GM19035 (cell line): ENCODE data around the gene KIF17.

Experiments
- ATAC-seq: cut with Tn5 transposase; IDR thresholded peaks from one replicate; pipeline ENCODE4 v1.9.1; 2021; ENCODE audit not compliant: unreplicated experiment

The KIF17 gene

DNA sequence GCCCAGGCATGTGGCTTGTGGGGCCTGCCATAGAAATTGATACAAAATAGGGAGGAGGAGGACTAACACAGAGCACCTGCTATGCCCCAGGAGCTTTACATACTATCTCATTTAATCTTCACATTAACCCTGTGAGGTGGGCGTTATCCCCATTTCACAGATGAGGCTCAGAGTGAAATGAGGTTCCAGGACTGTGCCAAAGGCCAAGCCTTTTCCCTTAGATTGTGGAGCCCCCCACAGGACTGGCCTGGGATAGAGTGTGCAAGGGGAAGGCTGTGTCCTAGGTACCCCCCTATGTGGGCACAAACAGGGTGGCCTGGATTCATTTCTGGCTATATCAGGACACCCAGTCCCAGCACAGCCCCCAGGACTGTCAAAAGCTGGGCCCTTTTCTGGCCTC, 54.4 kb downstream of the KIF17 start:
- ATAC-seq: no peak

DNA sequence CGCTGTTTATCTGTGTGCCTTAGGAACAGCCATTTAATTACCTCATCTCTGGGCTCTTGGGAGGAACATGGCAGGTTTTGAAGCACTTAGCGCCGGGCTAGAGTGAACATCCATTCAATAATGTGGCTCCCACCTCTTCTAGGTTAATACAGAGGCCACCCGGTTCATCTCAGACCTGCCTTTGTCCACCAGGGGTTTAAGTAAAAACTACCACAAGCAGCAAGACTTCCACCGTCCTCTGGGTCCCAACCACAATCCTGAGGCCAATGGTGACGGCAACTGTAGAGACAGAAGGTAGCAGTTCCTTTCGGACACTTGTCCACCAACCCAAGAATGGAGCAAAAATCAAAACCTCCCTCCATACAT, 55.7 kb downstream of the KIF17 start:
- no peak for ATAC-seq

DNA sequence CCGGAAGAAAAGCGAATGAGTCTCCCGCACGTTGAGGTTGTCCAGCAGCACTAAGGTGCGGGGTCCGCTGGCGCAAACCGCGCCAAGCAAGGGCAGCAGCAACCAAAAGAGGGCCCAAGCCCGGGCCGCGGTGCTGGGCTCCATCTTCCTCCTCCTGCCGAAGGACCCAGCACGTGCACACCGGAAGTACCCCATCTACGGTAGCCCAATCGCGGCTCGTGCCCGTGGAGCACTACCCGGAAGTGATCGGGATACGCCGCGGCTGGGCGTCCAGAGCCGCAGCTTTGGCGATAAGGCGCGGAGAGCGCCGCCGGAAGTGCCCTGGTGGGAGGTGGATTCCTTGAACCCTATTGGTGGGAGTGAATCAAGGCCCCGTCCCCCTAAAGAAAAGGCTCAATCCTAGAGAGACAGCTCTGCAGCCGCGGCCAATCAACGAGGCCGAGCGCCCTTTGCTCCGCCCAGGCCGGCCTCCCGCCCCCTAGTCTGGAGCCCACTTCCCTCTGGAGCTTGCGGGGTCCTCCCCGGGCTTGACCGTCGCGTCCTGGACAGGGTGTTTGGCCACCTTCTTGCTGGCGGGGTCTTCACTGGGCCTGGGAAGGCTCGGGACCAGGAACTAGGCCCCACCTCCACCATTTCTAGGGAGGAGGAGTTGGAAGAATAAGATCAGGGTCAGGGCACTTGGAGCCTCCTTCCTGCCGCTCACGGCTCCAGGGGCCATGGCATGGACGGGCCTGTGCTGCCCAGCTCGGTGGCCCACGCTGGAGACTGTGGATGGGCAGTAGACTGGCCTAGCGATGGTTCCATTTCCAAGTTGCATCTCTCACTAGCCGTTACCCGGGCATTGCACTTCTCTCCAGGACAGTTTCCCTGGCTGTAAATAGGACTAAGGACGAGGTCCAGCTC, 56.3 kb downstream of the KIF17 start, which contains the start of gene DDOST:
TSS of gene DDOST (minus strand) at position 163 of the 903 bp plus-strand sequence. CDS start at position 144, 19 bp downstream.
- peak; percentile 95 for ATAC-seq

DNA sequence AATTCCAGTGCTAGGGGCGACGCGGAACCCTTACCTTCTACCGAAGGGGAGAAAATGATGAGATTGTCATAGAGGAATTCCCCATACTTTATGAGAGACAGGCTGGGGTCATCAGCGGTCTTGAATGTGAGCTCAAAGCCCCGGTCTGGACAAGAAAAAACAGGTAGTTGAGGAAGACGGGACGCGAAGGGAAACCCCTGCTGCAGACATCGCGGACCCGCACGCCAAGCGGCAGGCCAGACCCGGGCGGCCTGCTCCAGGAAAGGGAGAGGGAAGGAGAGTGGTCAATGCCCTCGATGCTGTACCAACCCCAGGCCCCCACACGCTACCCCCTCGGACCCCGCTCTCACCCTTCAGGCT, 57.0 kb downstream of the KIF17 start:
- peak; percentile 16 for ATAC-seq

DNA sequence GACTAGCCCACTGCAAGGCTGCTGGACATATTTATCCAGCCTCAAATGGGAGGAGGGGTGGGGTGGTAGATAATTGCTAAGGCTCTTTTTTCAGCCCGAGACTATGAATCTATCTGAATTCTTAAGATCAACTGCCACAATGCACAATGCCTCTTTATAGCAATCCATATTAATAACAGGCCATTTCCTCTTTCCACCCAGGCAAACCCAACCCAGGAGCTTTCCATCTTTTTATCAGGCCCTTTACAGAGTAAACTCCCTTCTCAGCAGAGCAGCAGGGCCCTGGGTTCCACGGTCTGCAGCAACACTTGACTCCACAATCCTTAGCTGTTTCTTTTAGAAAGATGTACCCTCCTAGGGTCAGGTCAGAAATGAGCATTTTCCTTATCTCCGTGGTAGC, 57.4 kb downstream of the KIF17 start:
- no peak for ATAC-seq

DNA sequence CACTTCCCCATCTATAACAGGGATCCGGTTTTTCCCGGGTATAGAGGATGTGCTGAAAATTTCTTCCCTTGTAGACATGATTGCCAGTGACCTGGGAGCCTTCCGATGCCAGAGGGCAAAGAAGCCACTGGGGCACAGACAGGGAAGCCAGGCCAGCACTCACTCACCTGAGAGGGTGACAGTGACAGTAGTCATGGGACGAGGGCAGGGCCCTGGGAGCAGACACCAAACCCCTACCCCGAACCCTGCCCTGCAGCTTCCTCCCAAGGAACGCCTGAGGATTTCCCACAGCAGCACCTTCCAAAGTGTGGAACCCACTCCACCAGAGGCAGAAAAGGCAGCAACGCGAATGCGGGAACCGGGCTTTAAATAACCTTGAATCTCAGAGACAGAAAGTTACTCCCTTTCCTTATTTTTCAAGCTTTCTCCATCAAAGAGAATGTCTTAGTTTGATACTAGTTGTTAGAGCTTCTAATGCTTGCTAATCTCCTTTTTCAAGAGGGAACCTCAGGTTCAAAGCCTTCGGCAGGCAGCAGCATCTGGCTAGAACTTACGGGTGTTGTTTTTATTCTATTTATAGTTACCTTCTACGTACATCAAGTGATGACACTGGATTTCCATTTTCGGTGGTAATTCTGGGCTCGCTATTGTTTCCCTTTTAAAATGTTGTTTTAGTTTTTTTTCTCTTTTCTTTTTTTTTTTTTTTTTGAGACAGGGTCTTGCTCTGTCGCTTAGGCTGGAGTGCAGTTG, 59.5 kb downstream of the KIF17 start:
- ATAC-seq: no peak

DNA sequence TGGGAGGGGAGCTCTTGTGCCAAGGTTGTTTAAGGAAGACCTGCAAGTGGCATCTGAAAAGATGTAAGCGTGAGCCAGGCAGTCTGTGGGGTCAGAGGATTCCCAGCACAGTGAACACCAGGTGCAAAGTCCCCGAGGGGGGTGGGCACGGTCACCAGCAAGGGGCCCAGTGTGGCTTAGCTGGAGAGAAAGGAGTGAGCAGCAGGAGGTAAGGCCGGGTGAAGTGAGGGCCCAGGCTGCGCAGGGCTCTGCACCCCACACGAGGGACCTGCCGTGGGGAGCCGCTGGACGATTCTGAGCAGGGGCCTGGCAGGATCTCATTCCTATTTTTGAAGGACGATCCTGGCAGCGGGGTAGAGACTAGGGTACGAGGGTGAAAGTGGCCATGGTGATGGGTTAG, 60.8 kb downstream of the KIF17 start:
- no peak for ATAC-seq

DNA sequence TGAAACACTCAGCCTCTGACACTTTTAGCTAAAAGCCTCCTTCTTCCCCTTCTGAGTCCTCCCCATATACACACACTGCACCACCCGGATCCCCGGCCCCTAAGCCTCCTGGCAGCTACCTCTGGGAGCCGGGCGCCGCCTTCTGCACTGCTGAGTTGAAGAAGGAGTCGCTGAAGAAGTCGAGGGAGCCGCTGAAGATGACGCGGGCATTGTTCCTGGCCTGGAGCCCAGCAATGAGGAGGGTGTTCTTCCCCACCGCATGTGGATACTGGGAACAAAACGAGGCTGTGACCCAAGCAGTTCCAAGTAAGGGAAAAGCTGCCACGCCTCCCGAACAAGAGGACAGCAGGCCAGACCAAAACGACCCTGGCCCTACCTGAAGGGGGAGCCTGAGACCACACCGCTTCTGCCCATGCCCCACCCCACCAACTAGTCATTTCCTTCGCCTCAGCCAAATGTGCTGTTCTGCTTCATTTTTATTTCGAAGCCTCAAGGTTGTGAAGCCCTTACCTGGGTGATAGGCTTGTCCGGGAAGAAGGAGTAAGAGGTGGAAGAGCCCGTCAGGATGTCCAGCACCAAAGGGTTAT, 63.6 kb downstream of the KIF17 start:
- ATAC-seq: no peak

DNA sequence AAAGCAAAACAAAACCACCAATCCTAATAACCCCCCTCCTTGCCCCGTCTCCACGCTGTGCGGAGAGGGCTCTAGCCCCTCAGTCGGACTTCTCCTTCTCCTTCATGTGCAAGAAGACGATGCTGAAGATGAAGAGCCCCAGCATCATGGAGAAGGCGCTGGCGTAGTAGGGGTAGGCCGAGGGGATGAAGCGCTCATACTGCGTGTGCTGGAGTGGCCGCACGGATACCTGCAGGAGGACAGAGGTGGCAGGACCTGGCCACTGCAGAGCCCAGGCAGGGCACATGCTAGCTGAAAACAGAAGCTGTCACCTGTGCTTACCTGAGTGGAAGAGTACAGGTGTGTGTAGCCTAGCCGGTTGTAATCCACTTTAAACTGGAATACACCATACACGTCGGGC, 65.5 kb downstream of the KIF17 start:
- ATAC-seq: no peak

DNA sequence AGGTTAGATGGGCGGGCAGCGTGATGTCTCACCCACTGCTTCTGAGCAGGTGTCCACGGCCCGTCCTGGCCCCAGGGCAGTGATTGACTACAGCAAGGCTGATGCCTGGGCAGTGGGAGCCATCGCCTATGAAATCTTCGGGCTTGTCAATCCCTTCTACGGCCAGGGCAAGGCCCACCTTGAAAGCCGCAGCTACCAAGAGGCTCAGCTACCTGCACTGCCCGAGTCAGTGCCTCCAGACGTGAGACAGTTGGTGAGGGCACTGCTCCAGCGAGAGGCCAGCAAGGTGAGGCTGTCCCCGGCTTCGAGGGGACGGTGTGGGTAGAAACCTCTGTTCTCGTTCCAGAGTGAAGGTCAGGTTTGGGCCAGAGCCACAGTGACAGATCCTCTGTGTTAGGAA, 68.9 kb downstream of the KIF17 start:
- no peak for ATAC-seq

DNA sequence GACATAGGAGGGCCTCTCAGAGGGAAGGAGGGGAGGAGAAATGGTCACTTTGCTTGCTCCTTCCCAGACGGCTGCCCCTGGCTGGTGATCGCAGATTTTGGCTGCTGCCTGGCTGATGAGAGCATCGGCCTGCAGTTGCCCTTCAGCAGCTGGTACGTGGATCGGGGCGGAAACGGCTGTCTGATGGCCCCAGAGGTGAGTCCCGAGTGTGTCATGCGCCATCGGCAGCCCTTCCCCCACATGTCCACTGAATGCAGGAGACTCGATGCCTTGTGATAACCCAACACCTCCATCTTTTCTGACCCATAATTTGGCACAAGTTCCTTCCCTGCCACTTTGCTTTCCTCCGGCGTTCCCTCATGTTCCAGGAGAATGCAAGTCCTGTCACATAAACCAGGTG, 69.4 kb downstream of the KIF17 start:
- ATAC-seq: no peak

DNA sequence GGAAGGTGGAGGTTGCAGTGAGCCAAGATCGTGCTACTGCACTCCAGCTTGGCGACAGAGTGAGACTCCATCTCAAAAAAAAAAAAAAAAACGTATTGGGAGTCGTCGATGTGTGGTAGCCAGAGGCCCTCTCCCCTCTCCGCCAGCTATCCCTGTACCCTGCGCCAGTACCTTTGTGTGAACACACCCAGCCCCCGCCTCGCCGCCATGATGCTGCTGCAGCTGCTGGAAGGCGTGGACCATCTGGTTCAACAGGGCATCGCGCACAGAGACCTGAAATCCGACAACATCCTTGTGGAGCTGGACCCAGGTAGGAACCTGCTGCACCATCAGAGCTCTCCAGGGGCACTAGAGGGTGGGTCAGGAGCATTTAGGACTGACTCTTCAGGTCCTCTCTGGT, 72.4 kb downstream of the KIF17 start:
- ATAC-seq: no peak

DNA sequence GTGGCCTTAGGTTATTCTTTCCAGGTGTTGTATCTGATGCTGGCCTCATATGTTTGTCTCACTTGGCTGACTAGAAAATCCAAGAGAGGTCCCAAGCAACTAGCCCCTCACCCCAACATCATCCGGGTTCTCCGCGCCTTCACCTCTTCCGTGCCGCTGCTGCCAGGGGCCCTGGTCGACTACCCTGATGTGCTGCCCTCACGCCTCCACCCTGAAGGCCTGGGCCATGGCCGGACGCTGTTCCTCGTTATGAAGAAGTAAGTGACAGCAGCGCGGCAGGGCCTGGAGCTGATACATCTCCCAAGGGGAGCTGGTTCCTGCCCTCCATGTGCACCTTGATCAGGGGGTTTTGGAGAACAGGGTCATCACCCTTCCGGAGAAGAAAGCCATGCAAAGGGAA, 73.4 kb downstream of the KIF17 start:
- no peak for ATAC-seq

DNA sequence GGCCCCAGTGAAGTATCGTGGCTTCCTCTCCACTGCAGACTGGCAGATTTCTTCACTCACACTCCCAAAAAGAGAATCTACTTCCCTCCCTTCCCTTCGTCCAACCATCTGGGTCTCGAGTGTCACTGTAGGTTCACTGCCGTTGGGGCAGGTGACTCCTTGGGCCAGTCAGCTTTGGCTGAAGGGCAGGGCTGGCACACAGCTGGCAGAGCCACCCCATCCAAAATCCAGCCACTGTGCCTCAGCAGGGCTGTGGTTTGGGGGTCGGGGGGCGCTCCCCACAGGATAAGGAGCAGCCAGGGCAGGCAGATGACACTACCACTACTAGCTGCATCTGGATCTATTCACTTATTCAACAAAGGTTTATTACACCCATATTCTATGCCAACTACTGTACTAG, 74.7 kb downstream of the KIF17 start:
- ATAC-seq: no peak

DNA sequence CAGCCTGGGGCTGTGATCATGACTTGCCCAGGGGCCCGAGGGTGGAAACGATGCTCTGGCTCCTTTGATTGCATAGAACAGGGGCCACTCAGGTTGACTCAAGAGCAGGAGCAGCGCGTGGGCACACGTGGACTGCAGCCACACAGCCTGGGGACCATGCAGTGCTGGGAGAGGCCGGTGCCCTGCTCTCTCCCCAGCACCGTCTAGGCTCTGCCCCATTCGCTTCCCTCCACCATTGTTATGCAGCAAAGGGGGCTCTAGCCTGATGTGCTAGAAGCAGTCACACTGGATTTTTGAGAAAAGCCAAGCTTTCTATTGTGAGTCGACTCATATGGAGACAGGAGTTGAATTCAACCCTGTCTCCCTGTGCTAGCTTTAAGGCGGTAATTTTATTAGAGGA, 75.8 kb downstream of the KIF17 start:
- ATAC-seq: no peak

DNA sequence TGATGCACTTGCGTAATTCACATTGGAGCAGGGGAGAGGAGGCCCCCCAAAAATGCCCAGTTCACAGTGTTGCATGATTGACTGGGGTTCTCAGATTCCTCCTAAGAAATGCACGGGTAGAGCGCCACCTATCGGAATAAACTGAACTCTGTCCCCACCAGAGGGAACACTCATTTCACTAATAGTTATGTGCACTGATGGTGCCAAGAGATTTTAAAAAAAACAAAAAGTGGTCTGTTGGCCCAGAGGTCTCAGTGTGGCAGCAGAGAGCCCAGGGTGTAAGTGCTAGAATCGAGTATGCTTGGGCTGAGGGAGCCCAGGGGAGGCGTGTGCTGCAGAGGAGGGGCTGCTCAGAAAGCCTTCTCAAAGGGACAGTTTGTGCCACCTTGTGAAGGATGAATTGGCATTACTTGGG, 77.6 kb downstream of the KIF17 start:
- ATAC-seq: no peak

DNA sequence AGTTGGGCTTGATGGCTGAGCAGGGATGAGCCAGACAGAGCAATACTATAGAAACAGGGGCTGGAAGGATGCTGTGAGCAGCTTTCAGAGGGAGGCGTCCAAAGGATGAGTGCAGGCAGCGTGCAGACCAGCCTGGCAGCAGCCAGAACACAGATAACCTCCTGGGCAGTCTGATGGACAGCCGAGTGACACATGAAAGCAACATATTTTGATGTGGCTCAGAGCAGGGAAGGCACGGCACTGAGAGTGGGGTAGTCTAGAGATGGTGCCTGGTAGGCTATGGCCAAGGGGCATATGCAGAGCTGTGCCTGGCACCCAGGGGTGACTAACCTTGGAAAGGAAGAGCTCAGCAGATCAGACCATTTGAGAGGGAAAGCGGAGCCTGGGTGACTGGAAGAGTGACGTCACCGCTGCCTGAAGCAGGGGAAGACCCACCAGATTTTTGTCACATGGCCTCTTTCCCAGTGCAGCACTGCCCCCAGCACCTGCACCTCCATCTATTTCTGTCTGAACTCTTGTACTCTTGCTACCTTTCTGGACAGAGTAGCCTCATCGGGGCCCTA, 80.9 kb downstream of the KIF17 start:
- ATAC-seq: no peak

DNA sequence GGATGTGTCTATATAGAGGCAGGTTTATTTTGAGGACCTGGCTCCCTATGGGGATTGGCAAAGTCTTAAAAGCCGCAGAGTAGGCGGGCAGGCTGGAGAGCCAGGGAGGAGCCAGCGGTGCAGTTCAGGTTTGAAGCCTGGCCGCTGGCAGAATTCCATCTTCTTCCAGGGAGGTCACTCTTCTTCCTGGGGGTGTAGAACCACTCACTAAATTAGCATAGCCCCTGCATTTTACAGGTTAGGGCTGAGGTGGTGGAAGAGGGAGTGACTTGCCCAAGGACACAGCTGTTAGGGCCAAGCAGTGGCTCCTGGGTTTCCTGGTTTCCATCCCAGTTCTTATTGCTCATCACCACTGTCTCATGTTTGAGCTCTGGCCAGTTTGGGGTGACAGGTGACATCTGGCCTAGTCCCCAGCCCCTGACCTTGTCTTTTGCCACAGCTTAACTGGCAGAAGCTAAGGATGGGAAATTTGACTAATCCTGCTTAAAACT, 83.2 kb downstream of the KIF17 start:
- ATAC-seq: no peak

DNA sequence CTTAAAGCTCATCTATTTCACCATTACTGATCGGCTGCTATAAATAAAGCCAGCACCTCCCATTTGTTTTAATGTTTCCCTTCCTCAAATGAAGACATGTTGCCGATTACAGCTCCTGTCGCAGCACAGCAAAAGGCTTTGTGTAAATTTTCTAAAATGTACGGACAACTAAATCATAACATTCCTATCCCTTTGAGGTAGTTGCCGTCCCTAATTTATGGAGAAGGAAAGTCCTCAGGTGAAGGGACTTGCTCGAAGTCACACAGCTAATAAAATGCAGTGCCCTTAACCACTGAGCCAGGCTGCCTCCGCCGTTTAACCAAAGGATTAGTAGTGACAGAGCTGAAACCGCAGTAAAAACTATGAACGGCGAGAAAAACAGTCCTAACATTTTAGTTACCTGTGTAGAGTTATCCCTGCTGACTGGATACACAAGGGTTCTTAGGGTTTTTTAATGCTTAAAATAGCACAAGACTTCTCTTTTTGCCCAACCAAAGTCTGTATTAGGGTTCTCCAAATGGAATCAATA, 83.7 kb downstream of the KIF17 start:
- no peak for ATAC-seq

DNA sequence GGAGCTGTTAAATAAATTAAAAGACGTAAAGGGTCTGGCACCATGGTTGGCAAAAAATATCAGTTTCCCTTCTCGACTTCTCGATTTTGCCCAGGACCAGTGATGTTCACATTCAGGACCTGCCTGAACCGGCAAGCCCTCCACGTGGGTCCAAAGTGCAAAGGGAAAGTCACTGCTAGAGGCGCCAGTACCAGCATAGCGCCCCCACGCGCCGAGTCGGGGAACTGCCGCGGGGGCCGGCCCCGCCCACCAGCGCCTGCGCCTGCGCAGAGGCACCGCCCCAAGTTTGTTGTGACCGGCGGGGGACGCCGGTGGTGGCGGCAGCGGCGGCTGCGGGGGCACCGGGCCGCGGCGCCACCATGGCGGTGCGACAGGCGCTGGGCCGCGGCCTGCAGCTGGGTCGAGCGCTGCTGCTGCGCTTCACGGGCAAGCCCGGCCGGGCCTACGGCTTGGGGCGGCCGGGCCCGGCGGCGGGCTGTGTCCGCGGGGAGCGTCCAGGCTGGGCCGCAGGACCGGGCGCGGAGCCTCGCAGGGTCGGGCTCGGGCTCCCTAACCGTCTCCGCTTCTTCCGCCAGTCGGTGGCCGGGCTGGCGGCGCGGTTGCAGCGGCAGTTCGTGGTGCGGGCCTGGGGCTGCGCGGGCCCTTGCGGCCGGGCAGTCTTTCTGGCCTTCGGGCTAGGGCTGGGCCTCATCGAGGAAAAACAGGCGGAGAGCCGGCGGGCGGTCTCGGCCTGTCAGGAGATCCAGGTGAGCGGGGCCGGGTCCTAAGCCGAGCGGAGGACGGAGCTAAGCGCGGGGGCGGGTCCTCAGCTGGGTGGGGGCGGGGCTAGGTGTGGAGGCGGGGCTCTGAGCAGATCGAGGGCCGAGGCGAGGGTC, 84.4 kb downstream of the KIF17 start, which contains the start of gene PINK1:
TSS of gene PINK1 (plus strand) at position 269 of the 875 bp plus-strand sequence. CDS start at position 360, 91 bp downstream.
- ATAC-seq: peak; percentile 64
